GM19397 (cell line): ENCODE measurements around the gene DRAM2.
"Not testable (repeated sequence)": the region's sequence is repeated elsewhere in the genome, so short reads cannot be mapped to it uniquely, and the experiment has no call there.

Experiments used
- ATAC-seq: cut with Tn5 transposase; IDR thresholded peaks from one replicate; pipeline ENCODE4 v1.9.1; 2021; ENCODE audit warnings: mild to moderate bottlenecking, moderate library complexity; ENCODE audit not compliant: unreplicated experiment

DRAM2 gene

DNA sequence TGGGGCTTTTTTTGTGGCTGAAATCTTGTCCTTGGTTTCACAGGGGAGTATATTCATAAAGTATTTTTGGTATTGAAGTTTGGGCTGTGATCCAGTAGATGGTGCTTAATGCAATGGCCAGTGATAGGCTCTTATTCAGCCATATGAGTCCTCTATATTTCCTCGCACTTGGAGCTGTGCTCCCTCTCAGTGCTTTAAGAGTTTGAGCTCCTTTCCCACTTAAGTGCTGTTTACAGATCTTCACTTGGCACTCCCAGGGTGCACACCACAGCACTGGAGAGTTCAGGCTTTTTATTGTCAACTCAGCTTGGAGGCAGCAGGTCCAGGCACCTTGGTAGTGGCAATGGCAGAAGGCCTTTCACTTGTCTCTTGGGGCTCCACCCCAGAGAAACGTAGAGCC lies 54.9 kb downstream of the DRAM2 start:
- ATAC-seq, result no peak

DNA sequence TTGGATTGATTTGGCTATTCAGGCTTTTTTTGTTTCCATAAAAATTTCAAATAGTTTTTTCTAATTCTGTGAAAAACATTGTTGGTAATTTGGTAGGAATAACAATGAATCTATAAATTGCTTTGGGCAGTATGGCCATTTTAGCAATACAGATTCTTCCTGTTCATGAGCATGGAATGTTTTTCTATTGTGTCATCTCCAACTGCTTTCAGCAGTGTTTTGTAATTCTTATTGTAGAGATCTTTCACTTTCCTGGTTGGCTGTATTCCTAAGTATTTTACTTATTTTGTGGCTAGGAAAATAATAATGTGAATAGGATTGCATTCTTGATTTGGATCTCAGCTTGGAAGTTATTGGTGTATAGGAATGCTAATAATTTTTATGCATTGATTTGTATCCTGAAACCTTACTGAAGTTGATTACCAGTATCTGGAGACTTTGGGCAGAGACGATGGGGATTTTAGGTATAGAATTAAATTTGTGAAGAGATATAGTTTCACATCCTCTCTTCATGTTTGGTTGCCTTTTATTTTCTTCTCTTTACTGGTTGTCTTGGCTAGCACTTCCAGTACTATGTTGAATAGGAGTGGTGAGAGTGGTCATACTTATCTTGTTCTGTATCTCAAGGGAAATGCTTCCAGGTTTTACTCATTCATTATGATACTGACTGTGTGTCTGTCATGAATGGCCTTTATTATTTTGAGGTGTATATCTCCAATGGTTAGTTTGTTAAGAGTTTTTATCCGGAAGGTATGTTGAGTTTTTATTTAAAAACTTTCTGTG lies 57.3 kb downstream of the DRAM2 start:
- no peak for ATAC-seq

DNA sequence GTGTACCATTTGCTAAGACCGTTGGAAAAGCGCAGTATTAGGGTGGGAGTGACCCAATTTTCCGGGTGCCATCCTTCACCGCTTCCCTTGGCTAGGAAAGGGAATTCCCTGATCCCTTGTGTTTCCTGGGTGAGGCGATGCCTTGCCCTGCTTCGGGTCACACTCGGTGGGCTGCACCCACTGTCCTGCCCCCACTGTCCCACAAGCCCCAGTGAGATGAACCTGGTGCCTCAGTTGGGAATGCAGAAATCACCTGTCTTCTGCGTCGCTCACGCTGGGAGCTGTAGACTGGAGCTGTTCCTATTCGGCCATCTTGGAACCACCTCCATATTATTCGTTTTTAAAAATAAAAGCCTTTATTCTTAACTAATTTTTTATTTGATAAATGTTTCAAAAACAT lies 60.6 kb downstream of the DRAM2 start:
- not testable (repeated sequence) for ATAC-seq

DNA sequence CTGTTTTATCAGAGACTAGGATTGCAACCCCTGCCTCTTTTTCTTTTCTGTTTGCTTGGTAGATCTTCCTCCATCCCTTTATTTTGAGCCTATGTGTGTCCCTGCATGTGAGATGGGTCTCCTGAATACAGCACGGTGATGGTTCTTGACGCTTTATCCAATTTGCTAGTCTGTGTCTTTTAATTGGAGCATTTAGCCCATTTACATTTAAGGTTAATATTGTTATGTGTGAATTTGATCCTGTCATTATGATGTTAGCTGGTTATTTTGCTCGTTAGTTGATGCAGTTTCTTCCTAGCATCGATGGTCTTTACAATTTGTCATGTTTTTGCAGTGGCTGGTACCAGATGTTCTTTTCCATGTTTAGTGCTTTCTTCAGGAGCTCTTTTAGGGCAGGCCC lies 62.6 kb downstream of the DRAM2 start:
- ATAC-seq, result not testable (repeated sequence)
